Rectal smooth muscle tissue (tissue), 1 donor: ENCODE data around the gene ADI1.

Experiments used
- H3K27ac ChIP-seq: one replicate; pipeline ENCODE4 v1.7.0; 2013; ENCODE audit warnings: low read depth, low read length, inconsistent platforms
- H3K27me3 ChIP-seq: one replicate; pipeline ENCODE4 v1.7.0; 2013; ENCODE audit warnings: low read length; ENCODE audit not compliant: control insufficient read depth, insufficient read depth
- H3K36me3 ChIP-seq: one replicate; pipeline ENCODE4 v1.7.0; 2013; ENCODE audit warnings: low read length; ENCODE audit not compliant: control insufficient read depth, insufficient read depth
- H3K4me1 ChIP-seq: one replicate; pipeline ENCODE4 v1.7.0; 2013; ENCODE audit warnings: low read length; ENCODE audit not compliant: control insufficient read depth, insufficient read depth
- H3K4me3 ChIP-seq: one replicate; pipeline ENCODE4 v1.7.0; 2013; ENCODE audit warnings: low read length
- H3K9ac ChIP-seq: one replicate; pipeline ENCODE4 v1.7.0; 2013; ENCODE audit warnings: low read length

The ADI1 gene

GRCh38 chr2:3519255-3520205, at the start of gene ADI1:
ADI1 (minus strand) TSS chr2:3519531; CDS start chr2:3519487, 44 bp downstream.
- H3K9ac ChIP-seq, result peak within 1 kb of the TSS; percentile 59
- H3K4me1 ChIP-seq, result peaks cover 28% of the 10 kb centered on the region
- H3K4me3 ChIP-seq, result peak within 1 kb of the TSS; percentile 87
- no peaks in the 10 kb centered on the region for H3K27me3 ChIP-seq
- no peaks in the 10 kb centered on the region for H3K36me3 ChIP-seq
- peak within 1 kb of the TSS; percentile 99 for H3K27ac ChIP-seq

GRCh38 chr2:3566806-3567205, 47.5 kb upstream of the ADI1 start:
- Histone ChIP-seq H3K36me3 (no peaks in the 10 kb centered on the region), H3K27me3 (no peaks in the 10 kb centered on the region), H3K4me1 (no peaks in the 10 kb centered on the region), H3K27ac (no peak overlapping the region), H3K9ac (no peak overlapping the region), H3K4me3 (no peak overlapping the region)

GRCh38 chr2:3565117-3565516, 45.8 kb upstream of the ADI1 start:
- H3K9ac ChIP-seq, result no peak overlapping the region
- H3K4me3 ChIP-seq, result no peak overlapping the region
- no peak overlapping the region for H3K27ac ChIP-seq

DNA sequence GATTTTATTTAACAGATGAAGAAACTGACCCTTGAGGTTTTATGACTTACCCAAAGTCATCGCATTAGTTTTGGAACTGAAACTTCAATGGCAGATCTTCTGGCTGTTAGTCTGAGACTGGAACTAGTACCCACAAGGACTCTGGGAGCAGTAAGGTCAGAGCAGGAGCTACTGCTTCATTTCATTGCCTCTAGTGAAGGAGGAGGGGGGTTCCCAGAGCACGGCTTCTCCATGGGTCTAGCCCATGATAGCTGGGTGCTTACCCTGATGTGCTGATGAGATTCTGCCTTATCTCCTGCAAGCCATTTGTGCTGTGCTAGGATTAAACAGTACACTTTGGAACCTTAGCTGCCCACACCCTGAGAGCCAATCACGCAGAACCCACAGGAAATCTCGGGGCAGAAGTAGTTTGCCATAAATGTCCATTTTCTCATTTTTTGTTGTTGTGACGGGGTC, 44.2 kb upstream of the ADI1 start:
- Histone ChIP-seq H3K36me3 (no peaks in the 10 kb centered on the region), H3K9ac (no peak overlapping the region), H3K27me3 (no peaks in the 10 kb centered on the region), H3K27ac (no peak overlapping the region), H3K4me3 (no peak overlapping the region), H3K4me1 (no peaks in the 10 kb centered on the region)

More at GRCh38 chr2:3565117-3565516, 45.8 kb upstream of the ADI1 start:
- H3K36me3 ChIP-seq, result no peaks in the 10 kb centered on the region
- no peaks in the 10 kb centered on the region for H3K27me3 ChIP-seq
- no peaks in the 10 kb centered on the region for H3K4me1 ChIP-seq

DNA sequence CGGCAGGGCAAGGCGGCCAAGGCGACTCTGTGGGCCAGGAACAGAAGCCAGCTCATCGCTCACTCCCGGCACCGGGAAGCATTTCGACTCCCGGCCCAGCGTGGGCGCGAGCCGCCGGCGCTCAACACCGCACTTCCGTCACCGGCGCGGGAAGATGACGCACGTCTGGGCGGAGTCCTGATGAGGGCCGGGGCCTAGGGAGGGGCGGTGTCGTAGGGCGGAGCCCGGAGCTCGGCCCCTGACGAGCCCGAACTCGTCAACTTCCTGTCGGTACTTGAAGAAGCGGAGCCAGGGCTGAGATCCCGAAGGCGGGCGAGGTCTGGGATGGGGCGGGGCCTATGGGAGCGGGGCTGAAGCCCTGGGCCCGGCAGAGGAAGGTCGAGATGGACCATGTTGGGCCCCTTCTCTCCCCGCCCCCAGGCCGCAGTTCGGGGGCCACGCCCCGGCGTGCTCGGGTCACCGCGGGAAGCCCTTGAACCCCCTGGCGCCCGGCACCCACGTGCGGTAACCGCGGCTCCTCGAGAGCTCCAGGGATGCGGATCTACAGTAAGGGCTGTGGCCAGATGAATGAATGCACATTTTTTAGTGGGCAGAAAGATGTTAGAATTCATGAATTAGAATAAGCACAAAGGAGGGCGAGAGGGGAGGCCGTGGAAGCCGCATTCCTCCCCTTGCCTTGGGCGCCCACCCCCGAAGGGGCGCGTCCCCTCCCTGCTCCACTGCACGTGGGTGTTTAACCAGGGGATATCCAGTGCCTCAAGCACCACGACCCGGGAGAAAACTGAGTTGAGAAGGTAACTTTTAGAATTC, 39.1 kb upstream of the ADI1 start, which contains the start of gene RNASEH1:
RNASEH1 (minus strand) TSS at position 129 of the 810 bp plus-strand sequence; CDS start at position 56, 73 bp downstream.
- Histone ChIP-seq H3K4me3 (peak within 1 kb of the TSS; percentile 86), H3K27ac (peak within 1 kb of the TSS; percentile 91), H3K4me1 (peaks cover 5% of the 10 kb centered on the region), H3K9ac (peak within 1 kb of the TSS; percentile 53), H3K36me3 (peaks cover 14% of the 10 kb centered on the region), H3K27me3 (no peaks in the 10 kb centered on the region)

DNA sequence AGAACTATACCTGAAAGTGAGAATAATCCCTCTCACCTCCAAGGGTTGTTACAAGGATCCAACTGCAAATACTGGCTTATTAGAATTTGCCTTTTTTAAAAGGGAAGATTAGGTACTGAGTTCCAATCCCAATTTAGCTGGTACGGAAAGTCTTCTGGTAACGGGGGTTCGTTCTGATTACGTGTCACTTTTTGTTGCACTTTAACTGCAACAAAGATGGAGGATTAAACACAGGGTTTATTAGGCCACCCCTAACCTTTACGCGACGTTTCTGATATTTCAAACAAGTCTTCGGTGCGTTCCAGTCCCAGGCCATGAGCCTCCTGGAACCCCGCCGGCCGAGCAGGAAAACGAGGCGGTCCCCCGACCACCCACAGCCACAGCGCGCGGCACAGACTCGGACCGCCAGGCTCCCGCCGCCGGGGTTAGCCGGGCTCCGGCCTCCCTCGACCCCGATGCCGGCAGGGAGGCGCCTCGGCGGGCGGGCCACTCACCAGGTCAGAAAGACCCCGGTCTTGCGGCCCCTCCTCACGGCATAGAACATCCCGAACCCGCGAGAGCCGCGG, 38.4 kb upstream of the ADI1 start:
- Histone ChIP-seq H3K4me1 (peaks cover 5% of the 10 kb centered on the region), H3K4me3 (peak overlapping the region; percentile 86), H3K27me3 (no peaks in the 10 kb centered on the region), H3K9ac (peak overlapping the region; percentile 53), H3K36me3 (peaks cover 14% of the 10 kb centered on the region), H3K27ac (peak overlapping the region; percentile 91)

- no peaks in the 10 kb centered on the region for H3K27me3 ChIP-seq
- H3K36me3 ChIP-seq, result peaks cover 28% of the 10 kb centered on the region
- no peak overlapping the region for H3K27ac ChIP-seq
- H3K4me1 ChIP-seq, result peaks cover 5% of the 10 kb centered on the region
- H3K9ac ChIP-seq, result no peak overlapping the region
- no peak overlapping the region for H3K4me3 ChIP-seq
These were observed 34.6 kb upstream of the ADI1 start for GRCh38 chr2:3553946-3554345.

DNA sequence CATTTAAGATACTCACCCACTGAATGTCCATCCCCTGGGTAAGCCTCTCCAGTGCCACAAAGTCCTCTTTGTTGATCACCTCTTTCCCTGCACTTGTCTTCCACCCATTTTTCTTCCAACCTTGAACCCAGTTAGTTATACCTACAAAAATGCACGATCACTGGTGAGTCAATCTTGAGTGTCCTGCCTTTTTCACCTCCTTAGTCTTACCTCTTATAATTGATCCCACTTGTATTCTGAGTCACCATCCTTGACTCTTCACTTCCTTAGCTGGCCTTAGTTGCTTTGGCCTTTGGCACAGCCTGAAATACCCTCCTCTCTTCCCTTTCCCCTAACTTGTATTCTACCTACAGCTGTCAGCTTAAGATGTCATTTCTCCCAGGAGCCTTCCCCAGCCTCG, 28.6 kb upstream of the ADI1 start:
- Histone ChIP-seq H3K4me1 (no peaks in the 10 kb centered on the region), H3K27ac (no peak overlapping the region), H3K4me3 (no peak overlapping the region), H3K9ac (no peak overlapping the region), H3K27me3 (no peaks in the 10 kb centered on the region), H3K36me3 (peaks cover 36% of the 10 kb centered on the region)

DNA sequence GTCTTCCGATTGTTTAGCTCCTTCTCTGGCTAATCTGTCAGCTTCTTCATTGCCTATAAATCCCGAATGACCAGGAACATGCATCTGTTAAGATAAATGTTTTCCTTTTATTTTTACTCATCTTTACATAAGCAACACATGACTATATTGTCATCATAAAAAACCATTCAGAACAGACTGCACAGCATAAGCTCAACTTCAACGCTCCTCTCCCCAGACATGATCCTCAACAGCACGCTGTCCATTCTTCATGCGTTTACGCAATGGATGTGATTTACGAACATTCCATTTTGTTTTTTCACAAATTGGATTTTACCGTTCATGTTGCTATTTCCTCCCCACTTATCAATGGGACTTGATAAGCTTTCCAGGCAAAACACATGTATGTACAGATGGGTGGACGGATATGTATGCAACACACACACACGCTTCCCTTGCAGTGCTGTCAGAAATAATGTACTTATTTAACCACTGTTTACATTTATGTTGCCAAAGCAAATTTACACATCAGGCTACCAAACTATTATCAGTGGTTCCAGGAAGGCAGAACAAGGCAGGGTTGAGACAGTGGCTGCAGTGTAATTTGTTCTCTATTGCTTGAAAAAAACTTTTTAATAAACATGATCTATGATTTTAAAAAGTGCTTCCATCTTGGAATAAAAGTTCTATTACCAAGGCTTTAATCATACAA, 26.6 kb upstream of the ADI1 start:
- H3K36me3 ChIP-seq, result peaks cover 38% of the 10 kb centered on the region
- H3K27me3 ChIP-seq, result no peaks in the 10 kb centered on the region
- no peak overlapping the region for H3K4me3 ChIP-seq
- H3K4me1 ChIP-seq, result no peaks in the 10 kb centered on the region
- H3K9ac ChIP-seq, result no peak overlapping the region
- H3K27ac ChIP-seq, result no peak overlapping the region

DNA sequence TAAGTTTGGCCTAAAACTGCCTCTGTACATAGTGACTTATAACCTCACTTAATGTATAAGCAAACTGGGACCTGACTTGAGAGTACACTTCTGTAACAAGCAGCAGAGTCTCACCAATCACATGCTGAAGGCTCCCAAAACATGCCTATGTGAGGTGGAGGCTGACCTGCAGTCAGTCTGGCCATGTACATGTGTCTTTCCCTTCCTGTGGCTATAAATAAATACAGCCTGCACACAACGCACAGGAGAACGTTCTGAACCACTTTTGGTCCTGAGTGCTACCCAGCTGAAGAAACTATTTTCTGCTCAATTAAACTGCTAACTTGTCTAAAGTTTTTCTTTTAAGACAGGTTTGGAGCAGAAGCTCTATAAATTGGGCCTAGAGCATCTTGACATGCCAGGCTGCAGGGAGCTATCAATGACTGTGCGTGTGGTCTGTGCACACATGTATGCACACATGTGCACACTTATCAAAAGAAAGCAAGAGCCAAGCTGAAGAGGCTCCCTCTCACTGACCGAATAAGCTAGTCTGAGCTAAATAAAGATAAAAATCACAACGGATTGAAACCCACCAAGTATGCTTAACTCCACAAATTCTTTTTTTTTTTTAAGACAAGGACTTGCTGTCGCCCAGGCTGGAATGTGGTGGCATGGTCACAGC, 23.8 kb upstream of the ADI1 start:
- H3K27me3 ChIP-seq, result no peaks in the 10 kb centered on the region
- no peak overlapping the region for H3K4me3 ChIP-seq
- no peak overlapping the region for H3K9ac ChIP-seq
- peaks cover 23% of the 10 kb centered on the region for H3K36me3 ChIP-seq
- no peak overlapping the region for H3K27ac ChIP-seq
- H3K4me1 ChIP-seq, result no peaks in the 10 kb centered on the region

DNA sequence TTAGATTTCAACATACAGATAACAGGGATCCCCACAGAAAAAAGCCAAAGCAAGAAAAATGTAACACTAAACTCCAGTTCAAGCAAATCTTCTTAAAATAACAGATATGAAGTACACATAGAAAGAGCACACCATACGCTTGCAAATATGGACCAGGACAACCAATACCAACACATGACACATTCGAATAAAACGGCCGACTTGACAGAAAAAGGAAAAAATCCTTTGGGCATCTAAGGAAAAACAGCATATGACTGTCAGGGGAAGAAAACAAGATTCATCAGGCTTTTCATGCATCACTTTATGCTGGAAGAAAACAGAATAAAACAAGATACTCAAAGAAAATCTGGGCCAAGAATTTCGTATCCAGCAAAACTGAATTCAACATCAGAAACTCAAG, 22.8 kb upstream of the ADI1 start:
- Histone ChIP-seq H3K4me3 (no peak overlapping the region), H3K4me1 (no peaks in the 10 kb centered on the region), H3K27me3 (no peaks in the 10 kb centered on the region), H3K36me3 (peaks cover 17% of the 10 kb centered on the region), H3K27ac (no peak overlapping the region), H3K9ac (no peak overlapping the region)
